OCI-LY1 (cell line): ENCODE measurements around the gene RAD52.

ENCODE experiments used
- H2AFZ ChIP-seq: fragments of 200-600 bp; sonication (generic), shearing (Covaris generic); 2 replicates; pipeline ENCODE4 v1.6.0; 2014; ENCODE audit warnings: antibody characterized with exemption, mild to moderate bottlenecking, low read length
- H3F3A ChIP-seq: fragments of 200-600 bp; sonication (generic), shearing (Covaris generic); 2 replicates; pipeline ENCODE4 v1.6.0; 2014; ENCODE audit warnings: mild to moderate bottlenecking, antibody characterized with exemption, low read length, moderate library complexity; ENCODE audit not compliant: insufficient read depth
- H3K27ac ChIP-seq: fragments of 200-600 bp; sonication (generic); 2 replicates; pipeline ENCODE4 v1.5.1; 2014; ENCODE audit warnings: low read length, mixed run types, mild to moderate bottlenecking, low read depth; ENCODE audit not compliant: poor library complexity, severe bottlenecking
- H3K27me3 ChIP-seq: fragments of 200-600 bp; sonication (generic); 2 replicates; pipeline ENCODE4 v1.6.0; 2014; ENCODE audit warnings: antibody characterized with exemption, mild to moderate bottlenecking, low read length, moderate library complexity; ENCODE audit not compliant: insufficient read depth
- H3K36me3 ChIP-seq: fragments of 200-600 bp; sonication (generic); 2 replicates; pipeline ENCODE4 v1.6.1; 2014; ENCODE audit warnings: mild to moderate bottlenecking, antibody characterized with exemption, low read length, moderate library complexity, mixed read lengths; ENCODE audit not compliant: insufficient read depth
- H3K4me1 ChIP-seq: fragments of 200-600 bp; sonication (generic); 2 replicates; pipeline ENCODE4 v1.5.1; 2014; ENCODE audit warnings: mild to moderate bottlenecking, low read length, moderate library complexity; ENCODE audit not compliant: insufficient read depth, severe bottlenecking
- H3K4me2 ChIP-seq: fragments of 200-600 bp; sonication (generic), shearing (Covaris generic); 2 replicates; pipeline ENCODE4 v1.6.1; 2014; ENCODE audit warnings: low read length
- H3K4me3 ChIP-seq: fragments of 200-600 bp; sonication (generic); 2 replicates; pipeline ENCODE4 v1.5.1; 2014; ENCODE audit warnings: low read length, low read depth, mild to moderate bottlenecking, mixed read lengths; ENCODE audit not compliant: poor library complexity, severe bottlenecking
- H3K79me2 ChIP-seq: fragments of 200-600 bp; shearing (Covaris generic); 2 replicates; pipeline ENCODE4 v1.6.1; 2016; ENCODE audit warnings: mixed run types, low read length, mixed read lengths; ENCODE audit not compliant: insufficient read depth
- H3K9ac ChIP-seq: fragments of 200-600 bp; sonication (generic), shearing (Covaris generic); 2 replicates; pipeline ENCODE4 v1.6.1; 2014; ENCODE audit warnings: mild to moderate bottlenecking, low read length, mixed read lengths
- H3K9me2 ChIP-seq: fragments of 200-600 bp; sonication (generic), shearing (Covaris generic); 2 replicates; pipeline ENCODE4 v1.6.1; 2014; ENCODE audit warnings: low read depth, mild to moderate bottlenecking, low read length, mixed read lengths
- H3K9me3 ChIP-seq: fragments of 200-600 bp; shearing (Covaris generic); 2 replicates; pipeline ENCODE4 v1.6.1; 2014; ENCODE audit warnings: low read length, mixed read lengths
- H4K20me1 ChIP-seq: fragments of 200-600 bp; sonication (generic), shearing (Covaris generic); 2 replicates; pipeline ENCODE4 v1.6.0; 2016; ENCODE audit warnings: mild to moderate bottlenecking, low read length; ENCODE audit not compliant: insufficient read depth
- EZH2 ChIP-seq: fragments of 200-600 bp; sonication (generic), shearing (Covaris generic); IDR thresholded peaks from 2 replicates; pipeline ENCODE4 v1.8.0; 2017; ENCODE audit warnings: borderline replicate concordance, mixed run types, mild to moderate bottlenecking, antibody characterized with exemption, low read length, moderate library complexity, mixed read lengths
- TF ChIP-seq, protein P1 (sequence below): fragments of 200-600 bp; sonication (generic), shearing (Covaris generic); IDR thresholded peaks from 2 replicates; pipeline ENCODE4 v1.5.1; 2017; ENCODE audit warnings: mild to moderate bottlenecking, antibody characterized with exemption, low read length, moderate library complexity, mixed read lengths

RAD52 gene

DNA sequence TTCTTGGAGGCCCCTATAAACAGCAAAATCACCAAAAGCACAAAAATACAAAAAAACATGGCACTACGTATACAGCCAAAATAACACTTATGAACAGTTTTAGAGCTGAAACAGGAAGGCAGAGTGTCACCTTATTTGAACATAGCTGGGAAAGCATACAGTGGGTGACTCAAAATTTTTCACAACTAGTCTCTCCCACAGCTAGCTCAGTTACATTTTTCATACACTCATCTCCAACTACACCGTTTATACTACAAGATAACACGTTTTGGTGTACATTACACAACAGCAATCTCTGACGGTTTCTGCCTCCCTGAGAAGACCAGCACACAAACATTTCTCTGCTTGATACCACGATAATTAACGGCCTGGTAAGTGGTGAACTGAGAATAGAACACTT lies 2.9 kb downstream of the RAD52 start:
- Histone ChIP-seq H3K9ac (no peak overlapping the region), H4K20me1 (no peaks in the 10 kb centered on the region), H3F3A (peaks cover 7% of the 10 kb centered on the region; the same call in 1 of the 2 replicates), H3K4me2 (peak overlapping the region; percentile 17; the same call in 1 of the 2 replicates), H2AFZ (no peak overlapping the region), H3K4me3 (no peak overlapping the region), H3K27ac (peak overlapping the region; percentile 49), H3K9me2 (no peaks in the 10 kb centered on the region), H3K4me1 (peaks cover 27% of the 10 kb centered on the region), H3K79me2 (peaks cover 32% of the 10 kb centered on the region), H3K27me3 (no peaks in the 10 kb centered on the region), H3K9me3 (no peaks in the 10 kb centered on the region), H3K36me3 (peaks cover 19% of the 10 kb centered on the region; the same call in 1 of the 2 replicates)
- no peak for TF ChIP-seq EZH2
- TF ChIP-seq, protein P1, sequence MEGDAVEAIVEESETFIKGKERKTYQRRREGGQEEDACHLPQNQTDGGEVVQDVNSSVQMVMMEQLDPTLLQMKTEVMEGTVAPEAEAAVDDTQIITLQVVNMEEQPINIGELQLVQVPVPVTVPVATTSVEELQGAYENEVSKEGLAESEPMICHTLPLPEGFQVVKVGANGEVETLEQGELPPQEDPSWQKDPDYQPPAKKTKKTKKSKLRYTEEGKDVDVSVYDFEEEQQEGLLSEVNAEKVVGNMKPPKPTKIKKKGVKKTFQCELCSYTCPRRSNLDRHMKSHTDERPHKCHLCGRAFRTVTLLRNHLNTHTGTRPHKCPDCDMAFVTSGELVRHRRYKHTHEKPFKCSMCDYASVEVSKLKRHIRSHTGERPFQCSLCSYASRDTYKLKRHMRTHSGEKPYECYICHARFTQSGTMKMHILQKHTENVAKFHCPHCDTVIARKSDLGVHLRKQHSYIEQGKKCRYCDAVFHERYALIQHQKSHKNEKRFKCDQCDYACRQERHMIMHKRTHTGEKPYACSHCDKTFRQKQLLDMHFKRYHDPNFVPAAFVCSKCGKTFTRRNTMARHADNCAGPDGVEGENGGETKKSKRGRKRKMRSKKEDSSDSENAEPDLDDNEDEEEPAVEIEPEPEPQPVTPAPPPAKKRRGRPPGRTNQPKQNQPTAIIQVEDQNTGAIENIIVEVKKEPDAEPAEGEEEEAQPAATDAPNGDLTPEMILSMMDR, result no peak

DNA sequence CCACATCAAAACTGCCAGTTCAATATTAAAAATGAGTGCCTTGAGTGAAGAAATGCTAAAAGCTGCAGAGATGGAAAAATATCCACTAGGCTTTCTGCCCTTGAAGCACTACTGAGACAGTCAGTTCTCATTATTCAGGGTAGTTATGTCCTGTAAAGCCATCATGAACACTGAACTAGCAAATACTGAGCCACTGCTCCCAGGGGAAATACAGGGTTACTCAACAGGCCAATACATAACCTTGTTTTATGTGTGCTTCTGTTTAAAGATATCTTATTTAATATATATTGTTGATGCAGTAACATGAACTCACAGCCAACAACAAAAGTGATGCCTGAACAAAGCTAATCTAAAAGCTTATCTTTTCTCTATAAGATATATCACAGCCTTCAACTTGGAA lies 3.3 kb downstream of the RAD52 start:
- Histone ChIP-seq H3K27me3 (no peaks in the 10 kb centered on the region), H4K20me1 (no peaks in the 10 kb centered on the region), H3K4me2 (no peak overlapping the region; the same call in 1 of the 2 replicates), H3K9me3 (no peaks in the 10 kb centered on the region), H3K79me2 (peaks cover 32% of the 10 kb centered on the region), H3F3A (peaks cover 2% of the 10 kb centered on the region; the same call in 1 of the 2 replicates), H2AFZ (no peak overlapping the region), H3K4me1 (peaks cover 27% of the 10 kb centered on the region), H3K36me3 (peaks cover 20% of the 10 kb centered on the region; the same call in 1 of the 2 replicates), H3K9me2 (no peaks in the 10 kb centered on the region), H3K27ac (peak overlapping the region; percentile 49), H3K9ac (no peak overlapping the region), H3K4me3 (no peak overlapping the region)
- no peak for TF ChIP-seq EZH2
- TF ChIP-seq, protein P1, result no peak

DNA sequence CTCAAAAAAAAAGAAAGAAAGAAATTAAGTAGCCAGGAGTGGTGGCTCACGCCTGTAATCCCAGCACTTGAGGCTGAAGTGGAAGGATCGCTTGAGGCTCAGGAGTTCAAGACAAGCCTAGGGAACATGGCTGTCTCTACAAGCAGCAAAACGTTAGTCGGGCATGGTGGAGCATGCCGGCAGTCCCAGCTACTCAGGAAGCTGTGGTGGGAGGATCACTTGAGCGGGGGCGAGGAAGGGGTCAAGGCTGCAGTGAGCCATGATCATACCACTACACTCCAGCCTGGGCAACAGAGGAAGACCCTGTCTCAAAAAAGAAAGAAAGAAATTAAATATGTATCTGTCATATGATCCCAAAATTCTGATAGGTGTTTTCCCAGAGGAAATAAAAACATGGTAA lies 5.3 kb downstream of the RAD52 start:
- H4K20me1 ChIP-seq, result no peaks in the 10 kb centered on the region
- H3K36me3 ChIP-seq, result peaks cover 37% of the 10 kb centered on the region
- no peaks in the 10 kb centered on the region for H3K9me3 ChIP-seq
- no peak overlapping the region for H3K4me2 ChIP-seq
- peaks cover 27% of the 10 kb centered on the region for H3K4me1 ChIP-seq
- H2AFZ ChIP-seq, result no peak overlapping the region
- no peak overlapping the region for H3K9ac ChIP-seq
- no peak overlapping the region for H3K27ac ChIP-seq
- H3F3A ChIP-seq, result no peaks in the 10 kb centered on the region
- H3K4me3 ChIP-seq, result no peak overlapping the region
- H3K27me3 ChIP-seq, result no peaks in the 10 kb centered on the region
- H3K79me2 ChIP-seq, result peaks cover 32% of the 10 kb centered on the region
- H3K9me2 ChIP-seq, result no peaks in the 10 kb centered on the region
- TF ChIP-seq, protein P1, result no peak
- no peak for TF ChIP-seq EZH2
